NCI-H2227 (cell line): ENCODE measurements around the gene TRAF3IP3.
A peak's percentile ranks its signal among the peaks of the same experiment; 100 is the strongest.

ENCODE experiments used
- DNase-seq: peaks from one replicate; lab custom pipeline; 2025; ENCODE audit not compliant: unreplicated experiment; lab: John Stamatoyannopoulos, UW

The TRAF3IP3 gene

GRCh38 chr1:209825591-209826434, 70.0 kb downstream of the TRAF3IP3 start:
- DNase-seq: peak; percentile 25

- DNase-seq: peak; percentile 98
Measured at GRCh38 chr1:209827384-209828262, 71.8 kb downstream of the TRAF3IP3 start, which contains the start of gene UTP25. Gene UTP25 (plus strand): TSS chr1:209827972. CDS start chr1:209828064, 92 bp downstream.

- no peak for DNase-seq
Measured at GRCh38 chr1:209829716-209830115, 73.9 kb downstream of the TRAF3IP3 start.

- DNase-seq: no peak
Measured at GRCh38 chr1:209830722-209831121, 74.9 kb downstream of the TRAF3IP3 start.

- no peak for DNase-seq
Measured at GRCh38 chr1:209831615-209832014, 75.8 kb downstream of the TRAF3IP3 start.
